Brain microvascular endothelial cell (primary cell): ENCODE results near the gene TUNAR.

Experiments used
- DNase-seq: peaks from one replicate; pipeline ENCODE4 v3.0.0-alpha.2; 2020
- H3K27ac ChIP-seq: fragments of 250-450 bp; sonication (Bioruptor Pico); 2 replicates; pipeline ENCODE4 v1.5.1; 2020; ENCODE audit warnings: mild to moderate bottlenecking, moderate library complexity
- H3K27me3 ChIP-seq: fragments of 250-450 bp; sonication (Bioruptor Pico); replicated peaks from 2 replicates; pipeline ENCODE4 v1.5.1; 2020; ENCODE audit warnings: mild to moderate bottlenecking
- H3K36me3 ChIP-seq: fragments of 250-450 bp; sonication (Bioruptor Pico); replicated peaks from 2 replicates; pipeline ENCODE4 v1.5.1; 2020; ENCODE audit warnings: mild to moderate bottlenecking
- H3K4me3 ChIP-seq: 2 replicates; pipeline ENCODE4 v1.5.1; 2011; ENCODE audit warnings: low read depth, mild to moderate bottlenecking, control low read depth, low read length, moderate library complexity
- in situ Hi-C: cut with HindIII; loops from 2 replicates; pipeline ENCODE4 v1.10.0; 2017; ENCODE audit warnings: low sequenced_read_pairs, low pct_ligation_motif_present
- TF ChIP-seq, protein P1 (sequence below): IDR thresholded peaks from 2 replicates; pipeline ENCODE4 v1.5.1; 2011; ENCODE audit warnings: low read depth, mild to moderate bottlenecking, moderate library complexity, low read length, control low read depth, inconsistent platforms; ENCODE audit errors: missing control alignments

The TUNAR gene

DNA sequence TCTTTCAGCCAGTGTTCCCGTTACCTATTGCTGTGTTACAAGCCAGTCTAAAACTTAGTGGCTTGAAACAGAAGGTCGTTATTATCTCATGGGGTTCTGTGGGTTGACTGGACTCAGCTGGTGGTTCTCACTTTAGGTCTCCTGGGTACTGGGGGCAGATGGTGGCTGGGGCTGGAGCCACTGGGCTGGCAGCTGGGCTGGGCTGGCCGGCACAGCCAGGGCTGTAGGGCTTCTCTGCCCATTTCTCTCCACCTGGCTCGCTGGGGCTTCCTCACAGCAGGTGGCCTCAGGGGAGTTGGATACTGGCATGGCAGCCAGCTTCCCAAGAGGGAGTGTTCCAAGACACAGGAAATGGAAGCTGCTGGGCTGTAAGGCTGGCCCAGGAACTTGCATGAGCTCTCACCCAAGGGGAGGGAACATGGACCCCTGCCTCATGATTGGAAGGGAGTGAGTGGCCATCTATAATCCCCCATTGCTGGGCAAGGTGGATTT is 27.0 kb downstream of the TUNAR start:
- TF ChIP-seq, protein P1, sequence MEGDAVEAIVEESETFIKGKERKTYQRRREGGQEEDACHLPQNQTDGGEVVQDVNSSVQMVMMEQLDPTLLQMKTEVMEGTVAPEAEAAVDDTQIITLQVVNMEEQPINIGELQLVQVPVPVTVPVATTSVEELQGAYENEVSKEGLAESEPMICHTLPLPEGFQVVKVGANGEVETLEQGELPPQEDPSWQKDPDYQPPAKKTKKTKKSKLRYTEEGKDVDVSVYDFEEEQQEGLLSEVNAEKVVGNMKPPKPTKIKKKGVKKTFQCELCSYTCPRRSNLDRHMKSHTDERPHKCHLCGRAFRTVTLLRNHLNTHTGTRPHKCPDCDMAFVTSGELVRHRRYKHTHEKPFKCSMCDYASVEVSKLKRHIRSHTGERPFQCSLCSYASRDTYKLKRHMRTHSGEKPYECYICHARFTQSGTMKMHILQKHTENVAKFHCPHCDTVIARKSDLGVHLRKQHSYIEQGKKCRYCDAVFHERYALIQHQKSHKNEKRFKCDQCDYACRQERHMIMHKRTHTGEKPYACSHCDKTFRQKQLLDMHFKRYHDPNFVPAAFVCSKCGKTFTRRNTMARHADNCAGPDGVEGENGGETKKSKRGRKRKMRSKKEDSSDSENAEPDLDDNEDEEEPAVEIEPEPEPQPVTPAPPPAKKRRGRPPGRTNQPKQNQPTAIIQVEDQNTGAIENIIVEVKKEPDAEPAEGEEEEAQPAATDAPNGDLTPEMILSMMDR, result no peak
- in situ Hi-C loops, result no loop called here

DNA sequence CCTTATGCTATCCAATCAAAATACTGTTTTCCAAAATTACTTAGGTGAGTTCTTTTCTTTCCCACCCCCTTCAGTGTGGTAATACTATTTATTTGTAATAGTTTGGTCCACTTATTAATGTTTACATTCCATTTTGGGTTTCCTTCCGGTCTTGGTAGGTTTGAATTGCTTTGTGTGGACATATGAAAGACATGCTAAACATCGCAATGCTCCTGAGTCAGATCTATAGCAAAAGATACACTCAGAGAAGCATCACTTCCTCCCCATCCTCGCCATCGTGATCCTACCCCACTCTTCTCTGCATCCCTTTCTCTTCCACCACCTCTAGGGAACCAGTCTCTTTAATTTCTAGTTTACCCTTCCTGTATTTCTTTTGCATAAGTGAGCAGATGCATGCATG is 30.0 kb downstream of the TUNAR start:
- no peak overlapping the region for H3K27ac ChIP-seq
- no peaks in the 10 kb centered on the region for H3K36me3 ChIP-seq
- in situ Hi-C loops, result no loop called here

More for the DNA sequence above, 27.0 kb downstream of the TUNAR start:
- Histone ChIP-seq H3K27me3 (no peaks in the 10 kb centered on the region), H3K27ac (no peak overlapping the region), H3K36me3 (no peaks in the 10 kb centered on the region), H3K4me3 (no peak overlapping the region)
- no peak for DNase-seq

DNA sequence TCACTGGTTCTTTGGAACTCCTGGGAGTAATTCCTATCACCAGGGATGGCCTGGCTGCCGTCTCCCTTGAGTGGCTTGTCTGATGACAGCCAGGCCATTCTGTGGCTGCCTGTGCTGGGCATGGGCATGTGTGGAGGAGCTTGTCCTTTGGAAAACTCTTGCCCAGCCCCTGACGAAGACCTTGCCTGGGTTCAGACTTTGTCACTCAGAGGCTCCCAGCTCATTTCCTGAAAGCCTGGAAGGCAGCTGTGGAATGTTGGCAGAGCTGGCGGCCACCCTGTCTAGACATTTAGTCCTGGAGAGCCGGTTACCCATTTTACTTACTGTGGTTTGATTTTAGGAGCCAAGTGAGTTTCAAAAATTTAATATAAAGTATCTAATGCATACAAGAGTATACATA is 34.0 kb downstream of the TUNAR start:
- no peaks in the 10 kb centered on the region for H3K27me3 ChIP-seq
- no peak overlapping the region for H3K4me3 ChIP-seq
- no peak overlapping the region for H3K27ac ChIP-seq
- in situ Hi-C loops, result no loop called here
- no peak for DNase-seq
- no peaks in the 10 kb centered on the region for H3K36me3 ChIP-seq
- TF ChIP-seq, protein P1, result no peak

More for the DNA sequence above, 30.0 kb downstream of the TUNAR start:
- Histone ChIP-seq H3K4me3 (no peak overlapping the region), H3K27me3 (no peaks in the 10 kb centered on the region)
- DNase-seq, result no peak
- TF ChIP-seq, protein P1, result no peak

DNA sequence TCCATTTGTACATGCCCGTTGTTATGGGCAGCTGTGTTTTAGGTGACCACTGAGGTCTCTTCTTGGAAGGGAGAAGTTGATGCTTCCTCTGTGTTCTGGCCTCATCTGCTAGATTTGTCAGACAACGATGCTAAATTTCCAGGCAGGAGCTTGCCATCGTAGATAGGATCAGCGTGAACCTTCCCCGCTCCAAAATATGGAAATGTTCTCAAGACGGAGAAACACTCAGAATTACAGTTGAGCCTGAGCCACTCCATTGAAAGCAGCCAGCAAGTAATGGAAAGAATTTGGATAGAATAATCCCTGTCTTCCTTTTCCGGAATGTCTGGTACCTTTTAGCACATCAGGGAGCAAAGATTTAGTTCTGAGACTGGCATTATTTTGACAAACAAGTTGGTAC is 34.8 kb downstream of the TUNAR start:
- DNase-seq, result no peak
- Histone ChIP-seq H3K27ac (no peak overlapping the region), H3K27me3 (no peaks in the 10 kb centered on the region), H3K36me3 (no peaks in the 10 kb centered on the region), H3K4me3 (no peak overlapping the region)
- TF ChIP-seq, protein P1, result no peak
- in situ Hi-C loops, result no loop called here

DNA sequence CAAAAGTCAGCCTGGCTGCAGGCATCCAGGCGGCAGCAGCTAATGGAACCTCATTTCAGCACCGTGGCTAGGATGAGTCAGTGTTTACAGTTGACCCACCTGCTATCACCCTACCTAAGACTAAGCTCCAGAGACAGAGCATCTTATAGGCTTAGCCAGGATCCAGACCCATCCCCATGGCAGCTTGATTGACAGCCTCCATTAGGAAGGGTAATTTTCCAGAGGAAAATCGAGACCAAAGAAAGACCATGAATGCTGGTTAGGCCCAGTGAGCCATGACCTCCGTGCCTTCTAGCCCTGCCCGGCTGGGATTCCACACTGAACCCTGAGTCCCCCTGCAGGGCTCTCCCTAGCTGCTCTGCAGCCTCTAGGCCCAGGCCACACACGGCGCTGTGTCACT is 38.7 kb downstream of the TUNAR start:
- Histone ChIP-seq H3K4me3 (no peak overlapping the region), H3K27ac (no peak overlapping the region), H3K36me3 (no peaks in the 10 kb centered on the region), H3K27me3 (no peaks in the 10 kb centered on the region)
- in situ Hi-C loops, result no loop called here
- DNase-seq, result no peak
- TF ChIP-seq, protein P1, result no peak

DNA sequence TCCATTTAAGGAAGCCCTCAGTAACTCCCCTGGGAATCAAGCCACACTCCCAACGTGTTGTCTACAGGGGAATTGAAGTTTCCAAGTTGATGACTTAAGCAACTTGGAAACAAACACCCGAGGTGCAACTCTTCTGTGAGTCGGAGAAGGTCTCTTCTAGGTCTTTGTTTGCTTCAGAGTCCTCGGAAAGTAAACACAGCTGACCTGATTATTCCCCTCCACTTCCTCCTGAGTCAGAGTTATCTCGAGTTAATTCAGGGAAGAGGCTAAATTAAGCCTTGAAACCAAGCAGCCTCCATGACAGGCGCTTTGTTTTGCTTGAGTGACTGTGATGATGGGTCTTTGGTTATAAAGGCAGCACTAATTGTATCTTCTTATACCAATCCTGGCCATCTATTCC is 41.8 kb downstream of the TUNAR start:
- in situ Hi-C loops, result no loop called here
- no peak for DNase-seq
- Histone ChIP-seq H3K4me3 (no peak overlapping the region), H3K27ac (no peak overlapping the region), H3K36me3 (no peaks in the 10 kb centered on the region), H3K27me3 (no peaks in the 10 kb centered on the region)
- TF ChIP-seq, protein P1, result no peak
